Activated naive CD4-positive, alpha-beta T cell treated with anti-CD3 and anti-CD28 coated beads for 36 hours (primary cell): ENCODE data around the gene ADAM19. TPM values are rescaled to one million over a fixed set of nuclear protein-coding genes. Genes with fewer than 3 reads are reported as not detected.

Experiments used
- CTCF ChIA-PET: fragments of 350-600 bp; sonication (Branson Sonifier 250); formaldehyde crosslinking; loops from one replicate; lab custom pipeline; 2021; ENCODE audit warnings: antibody characterized with exemption; lab: Charles Lee
- DNase-seq: peaks from one replicate; pipeline ENCODE4 v3.0.0-alpha.2; 2020
- H3K27ac Mint-ChIP-seq: one replicate; pipeline ENCODE4 v1.8.0; 2021; ENCODE audit warnings: mild to moderate bottlenecking, mixed read lengths
- H3K27me3 Mint-ChIP-seq: one replicate; pipeline ENCODE4 v1.8.0; 2021; ENCODE audit warnings: low read depth, mixed read lengths
- H3K36me3 Mint-ChIP-seq: one replicate; pipeline ENCODE4 v1.8.0; 2021; ENCODE audit warnings: low read depth, mixed read lengths
- H3K4me1 Mint-ChIP-seq: one replicate; pipeline ENCODE4 v1.8.0; 2021; ENCODE audit warnings: low read depth, mixed read lengths
- H3K4me3 Mint-ChIP-seq: one replicate; pipeline ENCODE4 v1.8.0; 2021; ENCODE audit warnings: mild to moderate bottlenecking, moderate library complexity, mixed read lengths
- H3K9me3 Mint-ChIP-seq: one replicate; pipeline ENCODE4 v1.8.0; 2021; ENCODE audit warnings: mixed read lengths
- intact Hi-C: fragments of 100-400 bp; cut with micrococcal nuclease; formaldehyde crosslinking; loops from one replicate; pipeline ENCODE4 v1.15.1; 2023
- total RNA-seq, 2 experiments: library from RNA; stranded (reverse); gene quantifications; one replicate each; pipeline ENCODE4 v1.2.3, GENCODE V29; 2021

ADAM19 gene
- total RNA-seq, 2 experiments from 2014 or later, result 37.3 to 39.3 TPM

DNA sequence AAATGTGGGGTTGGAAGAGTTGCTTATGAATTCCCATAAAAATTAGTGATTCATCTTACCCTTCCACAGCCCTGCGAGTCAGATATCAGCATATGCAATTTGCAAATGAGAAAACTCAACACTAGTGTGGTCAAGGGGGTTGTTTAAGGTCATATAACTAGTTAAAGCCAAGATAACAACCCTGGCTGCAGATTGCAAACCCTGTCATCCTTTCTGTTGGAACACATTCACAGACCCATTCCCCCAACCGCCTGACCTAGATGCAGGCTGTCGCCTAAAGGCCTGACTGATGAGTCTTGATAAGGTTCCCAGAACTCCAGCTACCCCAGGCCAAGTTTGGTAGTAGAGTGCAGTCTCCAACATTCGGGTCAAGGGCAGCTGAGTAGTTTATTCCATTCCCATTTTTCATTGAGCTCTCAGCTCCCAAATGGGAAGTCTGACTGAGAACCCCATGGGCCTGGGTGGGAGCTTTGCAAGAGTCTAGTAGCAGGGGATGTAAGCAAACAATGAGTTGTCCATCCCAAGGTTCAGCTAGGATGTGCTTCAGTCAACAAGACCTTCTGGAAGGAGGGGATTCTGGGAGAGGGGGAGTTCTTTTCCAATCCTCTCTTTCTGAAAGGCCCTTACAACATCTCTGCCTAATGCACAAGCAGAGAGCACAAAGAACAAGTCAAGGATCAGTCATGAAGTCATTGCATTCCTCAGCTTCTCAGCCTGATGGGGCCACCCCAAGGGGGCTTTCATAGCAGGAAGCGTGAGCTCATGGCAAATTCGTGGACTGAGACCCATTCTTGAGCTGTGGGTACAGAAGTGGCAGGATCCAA is 40.3 kb downstream of the ADAM19 start:
- no peaks in the 10 kb centered on the region for H3K9me3 Mint-ChIP-seq

DNA sequence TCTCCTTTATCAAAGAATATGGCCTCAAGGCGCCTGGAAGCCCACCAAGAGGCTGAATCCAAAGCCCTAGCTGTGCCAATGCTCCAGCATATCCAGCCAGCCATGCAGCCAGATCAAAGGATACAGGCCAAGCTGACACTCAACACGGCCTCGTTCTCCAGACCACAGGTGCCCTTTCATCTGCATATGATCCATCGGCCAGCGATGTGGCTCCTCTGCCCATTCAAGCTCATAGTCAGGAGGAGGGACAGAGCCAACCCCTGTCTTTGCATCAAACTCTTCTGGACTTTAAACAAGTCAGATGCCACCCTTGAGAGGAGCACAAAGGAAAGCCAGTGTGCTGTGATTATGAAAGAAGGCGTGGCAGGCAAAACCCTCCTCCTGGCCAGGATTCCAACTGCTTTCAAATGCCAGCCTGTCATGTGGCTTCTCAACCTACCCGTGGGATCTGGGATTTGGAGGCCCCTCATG is 42.5 kb downstream of the ADAM19 start:
- H3K4me3 Mint-ChIP-seq, result no peak overlapping the region
- no peaks in the 10 kb centered on the region for H3K27me3 Mint-ChIP-seq
- H3K4me1 Mint-ChIP-seq, result peaks cover 3% of the 10 kb centered on the region
- CTCF ChIA-PET, result no interaction called here
- DNase-seq, result no peak
- H3K36me3 Mint-ChIP-seq, result peaks cover 9% of the 10 kb centered on the region
- no peaks in the 10 kb centered on the region for H3K9me3 Mint-ChIP-seq
- no peak overlapping the region for H3K27ac Mint-ChIP-seq
- intact Hi-C loops, result no loop called here

More for the DNA sequence above, 40.3 kb downstream of the ADAM19 start:
- Mint-ChIP-seq H3K4me3 (no peak overlapping the region), H3K4me1 (peaks cover 15% of the 10 kb centered on the region), H3K27me3 (no peaks in the 10 kb centered on the region), H3K36me3 (peaks cover 6% of the 10 kb centered on the region), H3K27ac (no peak overlapping the region)
- CTCF ChIA-PET, result interaction anchor here (1.2 kb wide), 1 partner anchor 116 kb away, joined by 3 read pairs; no protein-coding TSS in a partner anchor
- intact Hi-C loops, result no loop called here
- no peak for DNase-seq

DNA sequence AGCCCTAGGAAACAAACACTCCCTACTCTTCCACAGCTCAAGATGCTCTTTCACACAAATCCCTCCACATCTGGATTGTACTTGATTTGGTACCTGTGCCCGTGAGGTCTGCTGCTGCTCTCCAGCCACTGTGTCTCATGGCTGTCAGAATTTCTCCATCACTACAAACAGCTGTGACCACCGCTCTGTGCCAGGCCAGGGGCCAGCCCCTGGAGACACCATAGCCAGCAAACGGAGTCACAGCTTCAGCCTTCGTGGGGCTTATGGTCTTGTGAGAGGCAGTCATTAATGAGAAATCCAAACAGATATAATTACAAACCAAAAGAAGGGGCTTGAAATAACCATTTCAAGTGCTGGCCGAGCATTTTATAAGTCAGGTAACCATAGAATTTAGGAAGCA is 43.6 kb downstream of the ADAM19 start:
- Mint-ChIP-seq H3K27ac (no peak overlapping the region), H3K27me3 (no peaks in the 10 kb centered on the region), H3K9me3 (no peaks in the 10 kb centered on the region), H3K4me1 (no peaks in the 10 kb centered on the region), H3K36me3 (peaks cover 10% of the 10 kb centered on the region), H3K4me3 (no peak overlapping the region)
- no peak for DNase-seq
- CTCF ChIA-PET, result interaction anchor here (0.6 kb wide), 1 partner anchor 295 kb away, joined by 3 read pairs; no protein-coding TSS in a partner anchor
- intact Hi-C loops, result no loop called here

DNA sequence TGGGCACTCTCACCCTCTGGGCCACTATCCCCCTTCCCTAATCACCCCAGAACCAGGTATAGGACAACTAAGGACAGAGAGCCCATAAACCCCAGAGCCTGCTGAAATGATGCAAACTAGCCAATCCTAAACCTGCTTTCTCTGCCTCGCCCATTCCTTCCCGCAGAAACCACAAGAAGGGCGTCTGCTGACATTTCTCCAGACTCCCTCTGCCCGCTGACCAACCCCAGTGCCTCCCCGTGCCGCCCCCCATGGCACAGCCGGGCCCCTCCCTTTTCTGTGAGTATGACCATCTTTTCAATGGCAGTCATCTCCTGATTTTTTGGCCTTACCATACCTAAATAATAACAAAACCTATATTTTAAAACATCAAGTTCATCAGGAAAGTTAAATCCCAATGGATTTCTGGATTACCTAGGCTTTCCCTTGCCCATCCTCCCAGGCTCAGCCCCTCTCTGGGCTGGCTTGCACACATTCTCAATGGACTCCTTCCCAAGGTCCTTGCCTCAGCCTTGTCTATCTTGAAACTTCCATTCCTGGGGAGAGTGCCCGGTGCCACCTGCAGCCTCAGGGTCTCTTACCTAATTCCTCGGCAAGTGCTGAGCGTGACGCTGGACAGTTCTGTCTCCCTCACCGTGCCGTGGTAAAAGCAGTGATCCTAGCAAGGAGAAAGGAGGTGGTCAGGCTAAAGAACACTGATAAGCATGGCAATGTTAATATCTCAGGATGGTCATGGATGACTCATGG is 45.2 kb downstream of the ADAM19 start:
- peaks cover 6% of the 10 kb centered on the region for H3K36me3 Mint-ChIP-seq
- CTCF ChIA-PET, result no interaction called here
- no peak overlapping the region for H3K27ac Mint-ChIP-seq
- no peaks in the 10 kb centered on the region for H3K4me1 Mint-ChIP-seq
- no peaks in the 10 kb centered on the region for H3K27me3 Mint-ChIP-seq
- DNase-seq, result no peak
- H3K9me3 Mint-ChIP-seq, result no peaks in the 10 kb centered on the region
- intact Hi-C loops, result no loop called here
- no peak overlapping the region for H3K4me3 Mint-ChIP-seq

DNA sequence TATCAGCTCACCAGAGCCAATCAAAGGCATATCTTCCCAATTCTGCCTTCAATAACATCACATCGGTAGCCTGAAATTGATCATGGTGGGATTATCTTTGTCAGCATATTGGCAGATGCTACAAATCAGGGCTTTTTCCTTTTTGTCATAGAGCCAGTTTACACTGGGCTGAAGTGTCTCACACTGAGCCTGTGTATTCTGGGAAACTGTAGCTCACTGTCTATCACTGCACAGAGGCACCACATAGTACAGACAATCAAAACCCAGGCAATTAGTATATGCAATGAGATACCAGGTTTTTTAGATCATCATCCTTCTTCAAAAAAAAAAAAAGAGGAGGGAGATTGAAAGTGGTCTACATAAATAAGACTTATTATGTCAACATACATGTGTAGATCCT is 46.6 kb downstream of the ADAM19 start:
- Mint-ChIP-seq H3K4me1 (no peaks in the 10 kb centered on the region), H3K9me3 (no peaks in the 10 kb centered on the region), H3K4me3 (no peak overlapping the region), H3K36me3 (peaks cover 6% of the 10 kb centered on the region), H3K27ac (no peak overlapping the region), H3K27me3 (no peaks in the 10 kb centered on the region)
- intact Hi-C loops, result no loop called here
- DNase-seq, result no peak
- CTCF ChIA-PET, result interaction anchor here (1.3 kb wide), 2 partner anchors 8 to 13 kb away, joined by 3 to 4 read pairs; no protein-coding TSS in a partner anchor

DNA sequence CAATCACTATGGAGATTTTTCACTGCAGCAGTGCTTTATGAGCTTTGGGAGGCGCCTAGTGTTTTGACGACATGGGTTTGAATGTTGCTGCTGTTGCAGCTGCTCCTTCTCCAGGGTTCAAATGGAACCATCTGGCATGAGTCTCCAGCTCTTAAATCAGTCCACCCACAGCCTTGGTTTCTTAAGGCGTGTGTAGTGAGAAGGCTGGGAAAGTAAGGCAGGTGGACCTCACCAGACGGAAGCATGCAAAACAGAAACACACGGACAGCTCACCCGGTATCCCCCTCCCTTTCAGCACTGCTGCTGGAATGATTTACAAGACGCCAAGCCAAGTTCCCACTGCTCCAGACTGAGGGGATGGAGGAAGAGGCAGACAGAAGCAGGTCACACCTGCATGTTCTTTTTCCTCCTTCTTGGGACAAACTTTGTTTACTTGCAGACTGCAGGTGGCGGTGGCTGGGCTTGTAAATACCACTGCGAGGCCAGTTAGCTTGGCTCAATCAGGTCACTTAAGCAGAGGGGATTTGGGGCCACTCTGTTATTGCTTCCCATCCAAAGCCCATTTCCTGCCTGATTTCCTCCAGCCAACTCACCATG is 47.4 kb downstream of the ADAM19 start:
- Mint-ChIP-seq H3K4me1 (no peaks in the 10 kb centered on the region), H3K27ac (no peak overlapping the region), H3K27me3 (no peaks in the 10 kb centered on the region), H3K9me3 (no peaks in the 10 kb centered on the region), H3K4me3 (no peak overlapping the region), H3K36me3 (peaks cover 6% of the 10 kb centered on the region)
- DNase-seq, result no peak
- CTCF ChIA-PET, result interaction anchor here (1.3 kb wide), 1 partner anchor 8 kb away, joined by 3 read pairs; no protein-coding TSS in a partner anchor
- intact Hi-C loops, result no loop called here

DNA sequence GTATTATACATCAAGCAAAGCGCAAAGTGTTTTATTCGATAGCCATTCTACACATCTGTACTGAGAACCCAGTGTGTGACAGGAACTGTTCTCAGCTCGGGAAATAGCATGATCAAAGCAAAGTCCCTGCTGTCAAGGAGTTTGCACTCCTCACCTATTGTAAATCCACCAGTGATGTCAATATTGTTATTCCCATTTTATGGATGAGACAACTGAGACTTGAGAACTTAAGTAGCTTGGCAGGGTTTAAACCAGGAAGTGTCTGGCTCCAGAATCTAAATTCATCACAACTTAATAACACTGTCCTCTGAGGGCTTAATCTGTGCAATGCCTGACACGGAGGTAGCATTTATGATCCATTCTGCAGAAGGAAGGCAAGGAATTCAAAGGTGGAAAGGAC is 50.7 kb downstream of the ADAM19 start:
- Mint-ChIP-seq H3K4me1 (no peaks in the 10 kb centered on the region), H3K36me3 (peaks cover 4% of the 10 kb centered on the region), H3K27ac (no peak overlapping the region), H3K27me3 (no peaks in the 10 kb centered on the region), H3K4me3 (no peak overlapping the region), H3K9me3 (no peaks in the 10 kb centered on the region)
- intact Hi-C loops, result no loop called here
- DNase-seq, result no peak
- CTCF ChIA-PET, result interaction anchor here (0.7 kb wide), 1 partner anchor 52 kb away, joined by 3 read pairs; no protein-coding TSS in a partner anchor

DNA sequence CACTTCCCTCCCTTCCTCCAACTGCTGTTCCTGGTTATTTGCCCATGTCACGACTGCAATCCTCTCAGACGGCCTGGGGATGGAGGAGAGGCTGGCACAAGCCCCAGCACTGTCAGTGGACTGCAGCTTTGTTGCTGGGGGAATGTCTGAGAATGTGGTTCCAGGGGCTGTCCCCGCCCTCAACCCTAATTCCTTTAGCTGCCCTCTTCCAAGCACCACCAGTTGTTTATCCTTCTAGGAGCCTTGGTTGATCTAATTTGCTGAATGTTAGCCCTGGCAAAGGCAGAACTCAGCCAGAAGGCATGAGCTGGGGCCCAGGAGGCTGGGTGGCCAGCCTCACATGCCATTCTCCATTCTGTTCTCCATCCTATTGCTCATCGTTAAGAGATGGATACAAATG is 51.6 kb downstream of the ADAM19 start:
- no peak overlapping the region for H3K4me3 Mint-ChIP-seq
- H3K27me3 Mint-ChIP-seq, result no peaks in the 10 kb centered on the region
- peaks cover 1% of the 10 kb centered on the region for H3K36me3 Mint-ChIP-seq
- no peak for DNase-seq
- no peaks in the 10 kb centered on the region for H3K4me1 Mint-ChIP-seq
- no peak overlapping the region for H3K27ac Mint-ChIP-seq
- intact Hi-C loops, result no loop called here
- H3K9me3 Mint-ChIP-seq, result no peaks in the 10 kb centered on the region
- CTCF ChIA-PET, result no interaction called here

DNA sequence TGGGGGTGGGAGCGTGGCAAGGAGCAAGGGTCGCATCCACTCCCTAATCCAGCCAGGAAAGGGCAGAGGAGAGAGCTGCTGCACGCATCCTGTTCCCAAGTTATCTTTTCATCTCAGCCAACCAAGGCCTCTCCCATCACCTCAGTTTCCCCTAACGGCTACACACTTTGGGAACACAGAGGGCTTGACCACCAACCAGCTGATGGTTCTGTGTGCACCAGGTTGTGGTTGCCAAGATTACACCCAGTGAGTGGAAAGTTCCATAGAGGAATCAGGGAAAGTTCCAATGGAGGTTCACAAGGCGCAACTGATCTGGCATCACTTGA is 53.9 kb downstream of the ADAM19 start:
- no peaks in the 10 kb centered on the region for H3K27me3 Mint-ChIP-seq
- H3K4me3 Mint-ChIP-seq, result no peak overlapping the region
- H3K27ac Mint-ChIP-seq, result no peak overlapping the region
- peaks cover 2% of the 10 kb centered on the region for H3K36me3 Mint-ChIP-seq
- CTCF ChIA-PET, result no interaction called here
- no peaks in the 10 kb centered on the region for H3K9me3 Mint-ChIP-seq
- intact Hi-C loops, result no loop called here
- DNase-seq, result no peak
- H3K4me1 Mint-ChIP-seq, result no peaks in the 10 kb centered on the region

DNA sequence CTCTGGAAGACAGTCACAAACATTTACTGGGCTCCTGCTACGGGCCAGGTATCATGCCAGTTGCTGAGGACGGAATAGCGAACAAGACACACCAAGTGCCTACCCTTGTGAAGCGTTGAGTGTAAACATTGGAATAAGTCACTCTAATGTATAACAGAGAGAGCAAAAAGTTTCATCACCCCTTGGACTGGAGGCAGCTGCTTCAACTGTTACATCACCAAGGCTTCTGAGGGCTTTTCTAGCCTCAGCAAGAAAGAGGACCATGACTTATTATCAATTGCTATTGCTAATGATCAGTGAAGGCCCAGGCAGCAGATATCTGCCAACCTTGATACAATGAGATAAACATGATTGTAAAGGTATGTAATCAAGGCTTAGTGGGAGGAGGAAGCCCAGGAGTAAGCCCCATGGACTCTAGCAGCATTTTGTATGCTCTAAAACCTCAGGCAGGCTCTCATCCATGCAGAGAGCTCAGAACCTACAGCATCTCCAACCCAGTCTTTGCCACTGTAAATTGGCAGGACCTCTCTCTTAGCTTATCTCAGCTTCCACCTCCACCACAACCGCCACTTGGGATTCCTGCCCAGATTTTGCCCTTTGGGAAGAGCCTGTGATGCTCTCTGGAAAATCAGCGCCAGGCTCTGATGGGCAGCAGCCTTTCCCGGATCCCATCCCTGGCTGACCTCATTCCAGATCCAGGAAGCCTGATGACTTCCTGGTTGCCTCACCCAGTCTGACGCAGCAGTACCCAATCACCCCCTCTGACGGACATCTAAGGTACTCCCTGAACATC is 54.5 kb downstream of the ADAM19 start:
- H3K27ac Mint-ChIP-seq, result no peak overlapping the region
- intact Hi-C loops, result no loop called here
- peaks cover 2% of the 10 kb centered on the region for H3K36me3 Mint-ChIP-seq
- CTCF ChIA-PET, result no interaction called here
- no peak overlapping the region for H3K4me3 Mint-ChIP-seq
- DNase-seq, result no peak
- no peaks in the 10 kb centered on the region for H3K4me1 Mint-ChIP-seq
- no peaks in the 10 kb centered on the region for H3K9me3 Mint-ChIP-seq
- H3K27me3 Mint-ChIP-seq, result no peaks in the 10 kb centered on the region

DNA sequence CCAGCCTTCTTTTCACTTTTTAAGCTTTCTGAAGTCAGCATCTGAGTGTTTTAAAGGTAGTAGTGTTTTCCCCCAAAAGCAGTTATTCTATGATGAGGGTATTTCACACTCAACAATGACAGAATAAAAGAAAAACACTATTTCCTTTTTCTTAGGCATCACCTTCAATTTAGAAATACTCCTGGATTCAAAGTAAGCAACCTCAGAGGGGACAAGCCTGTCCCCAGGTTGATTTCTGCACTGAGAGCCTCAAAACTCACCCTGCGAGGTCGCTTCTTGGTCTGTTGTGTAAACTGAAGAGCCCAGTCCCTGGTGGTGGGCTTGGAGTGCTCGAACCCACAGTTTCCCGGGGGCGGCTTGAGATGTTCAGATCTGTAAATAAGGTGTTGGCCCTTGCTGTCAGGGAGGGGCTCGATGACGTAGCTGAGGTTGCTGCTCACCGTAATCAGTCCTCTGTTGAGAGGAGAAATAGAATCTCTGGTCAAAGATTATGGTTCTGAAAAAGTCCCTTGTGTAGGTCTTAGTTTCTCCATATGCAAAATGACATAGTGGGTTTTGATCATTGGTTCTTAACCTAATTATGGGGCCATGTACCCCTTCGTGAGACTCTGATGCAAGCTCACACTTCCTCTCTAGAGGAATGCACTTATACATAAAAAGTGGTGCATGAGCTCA is 55.9 kb downstream of the ADAM19 start:
- DNase-seq, result no peak
- Mint-ChIP-seq H3K36me3 (peaks cover 2% of the 10 kb centered on the region), H3K4me3 (no peak overlapping the region), H3K9me3 (no peaks in the 10 kb centered on the region), H3K27ac (no peak overlapping the region), H3K4me1 (no peaks in the 10 kb centered on the region), H3K27me3 (no peaks in the 10 kb centered on the region)
- CTCF ChIA-PET, result no interaction called here
- intact Hi-C loops, result no loop called here
